ENCODE data around the gene POMGNT1. TPM values are rescaled to one million over a fixed set of nuclear protein-coding genes. Genes with fewer than 3 reads are reported as not detected.

The POMGNT1 gene
- total and polyA plus RNA-seq, 2 donors (not counting 3 experiments of a cell fraction or from before 2014, with no cell fraction given) = 64.4 to 67.5 TPM

GRCh38 chr1:46206399-46206798 is 8.2 kb upstream of the POMGNT1 start:
- H3K4me2 ChIP-seq (ENCODE audit: insufficient read depth, low read length) = no peak overlapping the region
- H3K9me3 ChIP-seq (replicated peaks; ENCODE audit: control insufficient read depth, insufficient read depth, low read length) = no peaks in the 10 kb centered on the region
- H3K4me1 ChIP-seq (ENCODE audit: control insufficient read depth, extremely low read depth, insufficient read depth, low read length) = peaks cover 8% of the 10 kb centered on the region
- ChIA-PET CTCF (interaction anchor here (2.0 kb wide), 1 partner anchor 17 kb away, joined by 7 read pairs; no protein-coding TSS in a partner anchor), POLR2A (no interaction called here)
- no TSS peak for BruUV-seq (replicated peaks)
- TF ChIP-seq MYC (IDR thresholded peaks at IDR 0.05; ENCODE audit: low read depth, low read length) (no peak), FOS (IDR thresholded peaks at IDR 0.05; ENCODE audit: borderline replicate concordance, insufficient read depth, low read length) (no peak)
- no peak overlapping the region for H3K4me3 ChIP-seq (replicated peaks in 1 of 3; ENCODE audit: insufficient read depth in 1 of 3, low read depth in 1 of 3, low read length in 3 of 3)
- no peaks in the 10 kb centered on the region for H3K79me2 ChIP-seq (ENCODE audit: control insufficient read depth, insufficient read depth, low read length)
- no peak overlapping the region for H3K9ac ChIP-seq (replicated peaks; ENCODE audit: extremely low read depth, insufficient read depth, low read length)
- no peak overlapping the region for H2AFZ ChIP-seq (ENCODE audit: low read depth, low read length)
- H3K27ac ChIP-seq (ENCODE audit: insufficient read depth, low read depth, low read length) = no peak overlapping the region
- FAIRE-seq = no peak
- H3K27me3 ChIP-seq (ENCODE audit: control insufficient read depth in 2 of 2, insufficient read depth in 2 of 2, low read length in 2 of 2) = no peaks in the 10 kb centered on the region
- dilution Hi-C loops (cut with MboI; ENCODE audit: extremely low pct_ligation_motif_present, low sequenced_read_pairs) = no loop called here
- DNase-seq (ENCODE audit: low read depth, low spot score) = no peak
- no peaks in the 10 kb centered on the region for H3K36me3 ChIP-seq (ENCODE audit: control insufficient read depth in 2 of 2, extremely low read depth in 1 of 2, insufficient read depth in 2 of 2, low read length in 2 of 2)
- no peaks in the 10 kb centered on the region for H3K9me1 ChIP-seq (replicated peaks; ENCODE audit: control insufficient read depth, extremely low read depth, insufficient read depth, low read length)
- no peaks in the 10 kb centered on the region for H4K20me1 ChIP-seq (replicated peaks; ENCODE audit: control insufficient read depth, extremely low read depth, insufficient read depth, low read length)
- intact Hi-C loops (cut with micrococcal nuclease) = no loop called here

GRCh38 chr1:46205791-46206190 is 7.6 kb upstream of the POMGNT1 start:
- no peaks in the 10 kb centered on the region for H4K20me1 ChIP-seq (replicated peaks; ENCODE audit: control insufficient read depth, extremely low read depth, insufficient read depth, low read length)
- DNase-seq (ENCODE audit: low read depth, low spot score) (no peak), FAIRE-seq (no peak)
- intact Hi-C loops (cut with micrococcal nuclease) (no loop called here), dilution Hi-C loops (cut with MboI; ENCODE audit: extremely low pct_ligation_motif_present, low sequenced_read_pairs) (no loop called here)
- H3K4me1 ChIP-seq (ENCODE audit: control insufficient read depth, extremely low read depth, insufficient read depth, low read length) = peaks cover 8% of the 10 kb centered on the region
- H3K9me3 ChIP-seq (replicated peaks; ENCODE audit: control insufficient read depth, insufficient read depth, low read length) = no peaks in the 10 kb centered on the region
- H3K36me3 ChIP-seq (ENCODE audit: control insufficient read depth in 2 of 2, extremely low read depth in 1 of 2, insufficient read depth in 2 of 2, low read length in 2 of 2) = no peaks in the 10 kb centered on the region
- ChIA-PET POLR2A (no interaction called here), CTCF (interaction anchor here (2.0 kb wide), 1 partner anchor 18 kb away, joined by 7 read pairs; no protein-coding TSS in a partner anchor)
- no peak overlapping the region for H3K27ac ChIP-seq (ENCODE audit: insufficient read depth, low read depth, low read length)
- no peak for TF ChIP-seq FOS (IDR thresholded peaks at IDR 0.05; ENCODE audit: borderline replicate concordance, insufficient read depth, low read length)
- TF ChIP-seq MYC (IDR thresholded peaks at IDR 0.05; ENCODE audit: low read depth, low read length) = no peak
- TF ChIP-seq POLR2AphosphoS5 (IDR thresholded peaks at IDR 0.05; ENCODE audit: insufficient read depth, low read depth, low read length) = no peak
- TF ChIP-seq EZH2 (IDR thresholded peaks at IDR 0.05; ENCODE audit: borderline replicate concordance, low read depth, low read length, severe bottlenecking) = no peak
- no peak for TF ChIP-seq CTCF (IDR thresholded peaks at IDR 0.05; ENCODE audit: extremely low read depth in 1 of 2, insufficient read depth in 1 of 2, low read depth in 1 of 2, low read length in 2 of 2)
- no peak for TF ChIP-seq MAX (IDR thresholded peaks at IDR 0.05; ENCODE audit: insufficient read depth, insufficient read length)
- TF ChIP-seq GATA2 (IDR thresholded peaks at IDR 0.05; ENCODE audit: insufficient read depth, insufficient read length, low read depth, low read length) = no peak
- TF ChIP-seq JUN (IDR thresholded peaks at IDR 0.05; ENCODE audit: borderline replicate concordance, insufficient read depth, insufficient read length, low read depth) = no peak
- no peak for TF ChIP-seq POLR2A (IDR thresholded peaks at IDR 0.05; ENCODE audit: low read depth, low read length)
- no peak overlapping the region for H3K4me3 ChIP-seq (replicated peaks in 1 of 3; ENCODE audit: insufficient read depth in 1 of 3, low read depth in 1 of 3, low read length in 3 of 3)
- no peak overlapping the region for H3K4me2 ChIP-seq (ENCODE audit: insufficient read depth, low read length)
- no TSS peak for BruUV-seq (replicated peaks)
- H3K79me2 ChIP-seq (ENCODE audit: control insufficient read depth, insufficient read depth, low read length) = no peaks in the 10 kb centered on the region
- no peak overlapping the region for H2AFZ ChIP-seq (ENCODE audit: low read depth, low read length)
- no peaks in the 10 kb centered on the region for H3K9me1 ChIP-seq (replicated peaks; ENCODE audit: control insufficient read depth, extremely low read depth, insufficient read depth, low read length)
- H3K27me3 ChIP-seq (ENCODE audit: control insufficient read depth in 2 of 2, insufficient read depth in 2 of 2, low read length in 2 of 2) = no peaks in the 10 kb centered on the region
- no peak overlapping the region for H3K9ac ChIP-seq (replicated peaks; ENCODE audit: extremely low read depth, insufficient read depth, low read length)
